NB4 (cell line): Measurements from ENCODE around the gene DNAI4.

Source experiments
- MYC ChIP-seq: IDR thresholded peaks from 2 replicates; pipeline ENCODE4 v1.6.1; 2011; ENCODE audit warnings: low read depth, low read length
- POLR2A ChIP-seq: IDR thresholded peaks from 2 replicates; pipeline ENCODE4 v1.6.1; 2011; ENCODE audit warnings: mild to moderate bottlenecking; ENCODE audit not compliant: insufficient read length; ENCODE audit errors: extremely low read depth
- TF ChIP-seq, protein P1 (sequence below): IDR thresholded peaks from one replicate; pipeline ENCODE4 v1.5.1; 2012; ENCODE audit warnings: low read depth, low read length
- TF ChIP-seq, protein P2 (sequence below): IDR thresholded peaks from 2 replicates; pipeline ENCODE4 v1.6.1; 2011; ENCODE audit warnings: low read depth, low read length

DNA sequence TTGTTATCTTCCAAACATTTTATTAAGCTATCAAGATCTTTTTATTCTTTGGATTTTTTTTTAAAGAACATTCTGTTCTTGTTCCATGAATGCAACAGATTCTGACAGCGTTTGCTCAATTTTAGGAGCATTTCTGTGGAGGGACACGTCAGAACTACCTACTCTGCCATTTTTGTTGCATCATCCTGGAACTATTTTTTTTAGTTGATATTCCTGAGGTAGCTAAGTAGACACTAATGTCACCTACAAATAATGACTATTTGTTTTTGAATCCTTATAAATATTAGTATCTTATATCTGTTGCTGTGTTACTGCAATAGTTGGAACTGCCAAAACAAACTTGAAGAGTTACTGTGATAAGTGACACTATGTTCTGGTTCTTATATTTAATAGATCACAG, 57.2 kb downstream of the DNAI4 start:
- TF ChIP-seq, protein P1, sequence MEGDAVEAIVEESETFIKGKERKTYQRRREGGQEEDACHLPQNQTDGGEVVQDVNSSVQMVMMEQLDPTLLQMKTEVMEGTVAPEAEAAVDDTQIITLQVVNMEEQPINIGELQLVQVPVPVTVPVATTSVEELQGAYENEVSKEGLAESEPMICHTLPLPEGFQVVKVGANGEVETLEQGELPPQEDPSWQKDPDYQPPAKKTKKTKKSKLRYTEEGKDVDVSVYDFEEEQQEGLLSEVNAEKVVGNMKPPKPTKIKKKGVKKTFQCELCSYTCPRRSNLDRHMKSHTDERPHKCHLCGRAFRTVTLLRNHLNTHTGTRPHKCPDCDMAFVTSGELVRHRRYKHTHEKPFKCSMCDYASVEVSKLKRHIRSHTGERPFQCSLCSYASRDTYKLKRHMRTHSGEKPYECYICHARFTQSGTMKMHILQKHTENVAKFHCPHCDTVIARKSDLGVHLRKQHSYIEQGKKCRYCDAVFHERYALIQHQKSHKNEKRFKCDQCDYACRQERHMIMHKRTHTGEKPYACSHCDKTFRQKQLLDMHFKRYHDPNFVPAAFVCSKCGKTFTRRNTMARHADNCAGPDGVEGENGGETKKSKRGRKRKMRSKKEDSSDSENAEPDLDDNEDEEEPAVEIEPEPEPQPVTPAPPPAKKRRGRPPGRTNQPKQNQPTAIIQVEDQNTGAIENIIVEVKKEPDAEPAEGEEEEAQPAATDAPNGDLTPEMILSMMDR = no peak
- TF ChIP-seq POLR2A = no peak
- TF ChIP-seq, protein P2, sequence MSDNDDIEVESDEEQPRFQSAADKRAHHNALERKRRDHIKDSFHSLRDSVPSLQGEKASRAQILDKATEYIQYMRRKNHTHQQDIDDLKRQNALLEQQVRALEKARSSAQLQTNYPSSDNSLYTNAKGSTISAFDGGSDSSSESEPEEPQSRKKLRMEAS = no peak
- TF ChIP-seq MYC = no peak
